Astrocyte (in vitro differentiated cells and primary cell): ENCODE results near the gene DDX1. TPM values are rescaled to one million over a fixed set of nuclear protein-coding genes. Genes with fewer than 3 reads are reported as not detected.
A peak's percentile ranks its signal among the peaks of the same experiment; 100 is the strongest.

Experiments used
- DNase-seq: peaks from one replicate; pipeline ENCODE4 v3.0.0-alpha.2; 2010; ENCODE audit warnings: low read depth
- FAIRE-seq: peaks from 2 replicates; lab custom pipeline; 2011; peaks lifted over from hg19 to GRCh38; lab: Jason Lieb, UNC
- H2AFZ ChIP-seq: 2 replicates; pipeline ENCODE4 v1.6.0; 2012; ENCODE audit warnings: low read depth, low read length, inconsistent platforms
- H3K27ac ChIP-seq: 2 replicates; pipeline ENCODE4 v1.5.1; 2011; ENCODE audit warnings: low read depth, low read length, inconsistent platforms
- H3K27me3 ChIP-seq: 2 replicates; pipeline ENCODE4 v1.6.0; 2011; ENCODE audit warnings: low read length, inconsistent platforms; ENCODE audit not compliant: insufficient read depth
- H3K36me3 ChIP-seq: 2 replicates; pipeline ENCODE4 v1.5.1; 2011; ENCODE audit warnings: low read length, inconsistent platforms; ENCODE audit not compliant: insufficient read depth
- H3K4me1 ChIP-seq: 2 replicates; pipeline ENCODE4 v1.5.1; 2011; ENCODE audit warnings: low read length, inconsistent platforms; ENCODE audit not compliant: insufficient read depth
- H3K4me2 ChIP-seq: 2 replicates; pipeline ENCODE4 v1.6.0; 2012; ENCODE audit warnings: low read length, inconsistent platforms
- H3K4me3 ChIP-seq: 2 replicates; pipeline ENCODE4 v1.5.1; 2011; ENCODE audit warnings: low read depth, mild to moderate bottlenecking, low read length, inconsistent platforms; ENCODE audit not compliant: insufficient read depth
- H3K79me2 ChIP-seq: 2 replicates; pipeline ENCODE4 v1.6.0; 2012; ENCODE audit warnings: mild to moderate bottlenecking, low read length, inconsistent platforms; ENCODE audit not compliant: insufficient read depth
- H3K9ac ChIP-seq: 2 replicates; pipeline ENCODE4 v1.6.0; 2012; ENCODE audit warnings: mild to moderate bottlenecking, low read length, inconsistent platforms
- H3K9me3 ChIP-seq: 2 replicates; pipeline ENCODE4 v1.5.1; 2012; ENCODE audit warnings: low read depth, mild to moderate bottlenecking, low read length, inconsistent platforms; ENCODE audit not compliant: insufficient read depth
- H4K20me1 ChIP-seq: 2 replicates; pipeline ENCODE4 v1.6.0; 2012; ENCODE audit warnings: low read length, inconsistent platforms; ENCODE audit not compliant: insufficient read depth
- H3K27ac Mint-ChIP-seq: one replicate; pipeline ENCODE4 v1.8.0; 2021; ENCODE audit warnings: mild to moderate bottlenecking, mixed read lengths; ENCODE audit not compliant: unreplicated experiment
- H3K27me3 Mint-ChIP-seq: one replicate; pipeline ENCODE4 v1.8.0; 2021; ENCODE audit warnings: low read depth, mixed read lengths; ENCODE audit not compliant: unreplicated experiment
- H3K36me3 Mint-ChIP-seq: one replicate; pipeline ENCODE4 v1.8.0; 2021; ENCODE audit warnings: low read depth, mixed read lengths; ENCODE audit not compliant: unreplicated experiment
- H3K4me1 Mint-ChIP-seq: one replicate; pipeline ENCODE4 v1.8.0; 2021; ENCODE audit warnings: low read depth, mixed read lengths; ENCODE audit not compliant: unreplicated experiment
- H3K4me3 Mint-ChIP-seq: one replicate; pipeline ENCODE4 v1.8.0; 2021; ENCODE audit warnings: mild to moderate bottlenecking, moderate library complexity, mixed read lengths; ENCODE audit not compliant: unreplicated experiment
- H3K9me3 Mint-ChIP-seq: one replicate; pipeline ENCODE4 v1.8.0; 2021; ENCODE audit warnings: mild to moderate bottlenecking, mixed read lengths; ENCODE audit not compliant: unreplicated experiment
- CTCF ChIP-seq: IDR thresholded peaks from 2 replicates; pipeline ENCODE4 v1.5.1; 2011; ENCODE audit warnings: low read depth, mild to moderate bottlenecking, inconsistent platforms, low read length, moderate library complexity; ENCODE audit not compliant: insufficient read depth
- EZH2 ChIP-seq: IDR thresholded peaks from 2 replicates; pipeline ENCODE4 v1.6.1; 2012; ENCODE audit warnings: mild to moderate bottlenecking, low read length, inconsistent platforms; ENCODE audit not compliant: insufficient read depth
- total RNA-seq: library from RNA; stranded (reverse); gene quantifications from 2 replicates; pipeline ENCODE4 v1.2.1, GENCODE V29; 2021

The DDX1 gene
- total RNA-seq, 1 donor from 2014 or later: 146 TPM

GRCh38 chr2:15543541-15543940 is 48.1 kb upstream of the DDX1 start:
- no peaks in the 10 kb centered on the region for H3K9me3 Mint-ChIP-seq
- no peak for TF ChIP-seq CTCF
- TF ChIP-seq EZH2: no peak
- H3K4me1 Mint-ChIP-seq: peaks cover 7% of the 10 kb centered on the region
- FAIRE-seq: no peak
- Histone ChIP-seq H3K27ac (no peak overlapping the region), H4K20me1 (no peaks in the 10 kb centered on the region), H3K9me3 (no peaks in the 10 kb centered on the region), H3K4me3 (no peak overlapping the region), H3K9ac (no peak overlapping the region), H3K4me1 (no peaks in the 10 kb centered on the region), H3K79me2 (peaks cover 3% of the 10 kb centered on the region), H3K4me2 (no peak overlapping the region), H3K36me3 (peaks cover 2% of the 10 kb centered on the region), H3K27me3 (no peaks in the 10 kb centered on the region), H2AFZ (no peak overlapping the region)
- DNase-seq: no peak
- H3K36me3 Mint-ChIP-seq: peaks cover 28% of the 10 kb centered on the region
- H3K4me3 Mint-ChIP-seq: no peak overlapping the region
- H3K27ac Mint-ChIP-seq: no peak overlapping the region
- no peaks in the 10 kb centered on the region for H3K27me3 Mint-ChIP-seq

- Histone ChIP-seq H3K4me3 (no peak overlapping the region), H3K79me2 (peaks cover 3% of the 10 kb centered on the region), H3K9me3 (no peaks in the 10 kb centered on the region), H3K36me3 (peaks cover 5% of the 10 kb centered on the region), H2AFZ (no peak overlapping the region), H3K27me3 (no peaks in the 10 kb centered on the region), H3K9ac (no peak overlapping the region), H3K4me1 (no peaks in the 10 kb centered on the region), H3K27ac (no peak overlapping the region), H4K20me1 (no peaks in the 10 kb centered on the region), H3K4me2 (no peak overlapping the region)
- DNase-seq (no peak), FAIRE-seq (no peak)
- H3K36me3 Mint-ChIP-seq: peaks cover 25% of the 10 kb centered on the region
- no peak overlapping the region for H3K4me3 Mint-ChIP-seq
- no peaks in the 10 kb centered on the region for H3K27me3 Mint-ChIP-seq
- TF ChIP-seq CTCF: no peak
- no peak for TF ChIP-seq EZH2
- no peak overlapping the region for H3K27ac Mint-ChIP-seq
- H3K4me1 Mint-ChIP-seq: peaks cover 7% of the 10 kb centered on the region
- no peaks in the 10 kb centered on the region for H3K9me3 Mint-ChIP-seq
Observed at GRCh38 chr2:15544227-15544626, 47.4 kb upstream of the DDX1 start.

- no peak for FAIRE-seq
Observed at GRCh38 chr2:15546297-15547098, 45.2 kb upstream of the DDX1 start.

More at GRCh38 chr2:15546297-15547098, 45.2 kb upstream of the DDX1 start:
- Histone ChIP-seq H3K9ac (no peak overlapping the region), H3K79me2 (no peaks in the 10 kb centered on the region), H2AFZ (no peak overlapping the region), H3K36me3 (peaks cover 5% of the 10 kb centered on the region), H3K9me3 (no peaks in the 10 kb centered on the region), H3K27ac (no peak overlapping the region), H3K4me2 (no peak overlapping the region), H3K4me3 (no peak overlapping the region), H4K20me1 (no peaks in the 10 kb centered on the region), H3K27me3 (no peaks in the 10 kb centered on the region), H3K4me1 (no peaks in the 10 kb centered on the region)
- Mint-ChIP-seq H3K4me3 (no peak overlapping the region), H3K27ac (no peak overlapping the region), H3K27me3 (no peaks in the 10 kb centered on the region), H3K4me1 (peaks cover 7% of the 10 kb centered on the region), H3K9me3 (no peaks in the 10 kb centered on the region), H3K36me3 (peaks cover 14% of the 10 kb centered on the region)
- TF ChIP-seq CTCF: peak; percentile 14
- TF ChIP-seq EZH2: no peak
- DNase-seq: no peak
